Measurements from ENCODE around the gene MRPL53.

Gene MRPL53

GRCh38 chr2:74499267-74499939 is 26.9 kb upstream of the MRPL53 start, which contains the start of gene LBX2:
Gene LBX2 (minus strand): TSS chr2:74499603. CDS start chr2:74499537, 66 bp downstream.
- CTCF ChIA-PET = no interaction called here
- TF ChIP-seq ARNT (IDR thresholded peaks at IDR 0.05) = no peak
- TF ChIP-seq HDGF (IDR thresholded peaks at IDR 0.05; ENCODE audit: borderline replicate concordance) = no peak
- TF ChIP-seq ELF4 (IDR thresholded peaks at IDR 0.05) = no peak
- no peak for TF ChIP-seq BHLHE40 (IDR thresholded peaks at IDR 0.05; ENCODE audit: borderline replicate concordance)
- TF ChIP-seq SP1 (IDR thresholded peaks at IDR 0.05) = no peak
- no peak for TF ChIP-seq CTBP1 (IDR thresholded peaks at IDR 0.05; ENCODE audit: borderline replicate concordance)
- no peak for TF ChIP-seq FOXA1 (IDR thresholded peaks at IDR 0.05)
- no peak for TF ChIP-seq SUZ12 (IDR thresholded peaks at IDR 0.05)

DNA sequence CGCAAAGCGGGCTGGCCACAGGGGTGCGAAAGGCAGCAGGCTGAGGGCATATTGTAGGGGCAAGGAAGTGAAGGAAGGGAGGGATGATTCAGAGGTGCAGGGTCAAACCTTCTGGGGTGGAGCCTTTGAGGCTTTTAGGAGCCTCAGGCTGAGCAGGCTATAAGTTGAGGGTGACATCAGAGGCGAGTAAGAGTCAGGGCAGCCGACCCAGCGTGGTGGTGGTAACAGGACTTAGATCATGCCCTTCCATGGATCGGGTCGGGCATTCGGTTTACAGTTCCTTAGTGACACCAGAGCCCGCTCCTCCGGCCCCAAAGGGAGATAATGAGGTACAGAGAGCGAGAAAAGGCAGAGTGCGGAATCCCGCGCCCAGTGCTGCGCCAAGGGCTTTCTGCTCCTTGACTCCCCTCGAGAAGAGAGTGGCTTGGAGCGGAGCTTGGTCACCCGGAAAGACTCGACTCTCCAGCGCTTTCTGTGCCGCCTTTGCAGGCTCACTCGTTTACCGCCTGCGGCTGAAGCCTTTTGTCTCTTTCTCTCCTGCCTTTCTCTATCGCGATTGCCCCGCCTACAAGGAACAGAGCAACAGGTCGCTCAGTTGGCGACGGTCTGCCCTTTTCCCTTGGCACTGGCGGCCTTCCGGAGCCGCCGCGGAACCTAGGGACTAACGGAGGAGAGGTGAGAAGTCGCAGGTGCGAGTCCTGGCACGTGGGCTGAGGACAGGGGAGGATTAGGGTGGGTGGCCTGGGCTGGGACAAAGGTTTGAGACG is 26.2 kb upstream of the MRPL53 start:
- TF ChIP-seq L3MBTL2 (conservative IDR thresholded peaks at IDR 0.05) = no peak
- no peak for TF ChIP-seq HDGF (IDR thresholded peaks at IDR 0.05; ENCODE audit: borderline replicate concordance)
- no peak for TF ChIP-seq CTBP1 (IDR thresholded peaks at IDR 0.05; ENCODE audit: borderline replicate concordance)
- no peak for TF ChIP-seq BHLHE40 (IDR thresholded peaks at IDR 0.05; ENCODE audit: borderline replicate concordance)
- TF ChIP-seq NFRKB (IDR thresholded peaks at IDR 0.05) = no peak
- TF ChIP-seq ELF4 (IDR thresholded peaks at IDR 0.05) = no peak
- TF ChIP-seq PKNOX1 (IDR thresholded peaks at IDR 0.05) = no peak
- TF ChIP-seq SP1 (IDR thresholded peaks at IDR 0.05) = no peak
- TF ChIP-seq FOXM1 (IDR thresholded peaks at IDR 0.05; ENCODE audit: borderline replicate concordance) = no peak
- TF ChIP-seq ZNF384 (IDR thresholded peaks at IDR 0.05) = no peak
- no peak for TF ChIP-seq LEF1 (IDR thresholded peaks at IDR 0.05; ENCODE audit: borderline replicate concordance)
- TF ChIP-seq ARNT (IDR thresholded peaks at IDR 0.05) = no peak
- no peak for TF ChIP-seq FOXK2 (IDR thresholded peaks at IDR 0.05)
- no peak for TF ChIP-seq SUZ12 (IDR thresholded peaks at IDR 0.05)
- TF ChIP-seq TARDBP (IDR thresholded peaks at IDR 0.05) = no peak
- TF ChIP-seq FOXA1 (IDR thresholded peaks at IDR 0.05) = no peak
- POLR2A ChIA-PET = no interaction called here

More at GRCh38 chr2:74499267-74499939, 26.9 kb upstream of the MRPL53 start, which contains the start of gene LBX2:
- POLR2A ChIA-PET = no interaction called here
- no peak for DNase-seq (ENCODE audit: extremely low spot score)

GRCh38 chr2:74497777-74498499 is 25.5 kb upstream of the MRPL53 start:
- no peak for TF ChIP-seq FOXK2 (IDR thresholded peaks at IDR 0.05)
- no peak for TF ChIP-seq SUZ12 (IDR thresholded peaks at IDR 0.05)
- TF ChIP-seq L3MBTL2 (conservative IDR thresholded peaks at IDR 0.05) = no peak
- TF ChIP-seq LEF1 (IDR thresholded peaks at IDR 0.05; ENCODE audit: borderline replicate concordance) = no peak
- TF ChIP-seq PKNOX1 (IDR thresholded peaks at IDR 0.05) = no peak
- no peak for TF ChIP-seq ELF4 (IDR thresholded peaks at IDR 0.05)
- no peak for TF ChIP-seq ZNF384 (IDR thresholded peaks at IDR 0.05)
- no peak for TF ChIP-seq BHLHE40 (IDR thresholded peaks at IDR 0.05; ENCODE audit: borderline replicate concordance)
- no peak for TF ChIP-seq TARDBP (IDR thresholded peaks at IDR 0.05)
- no peak for TF ChIP-seq CTBP1 (IDR thresholded peaks at IDR 0.05; ENCODE audit: borderline replicate concordance)
- TF ChIP-seq ARNT (IDR thresholded peaks at IDR 0.05) = no peak
- DNase-seq (ENCODE audit: extremely low spot score) = no peak
- ChIA-PET POLR2A (no interaction called here), CTCF (no interaction called here)

More for the DNA sequence above, 26.2 kb upstream of the MRPL53 start:
- DNase-seq (ENCODE audit: extremely low spot score) = no peak
- CTCF ChIA-PET = no interaction called here

- DNase-seq (ENCODE audit: extremely low spot score) = no peak
- POLR2A ChIA-PET = no interaction called here
- CTCF ChIA-PET = no interaction called here
- TF ChIP-seq ZNF384 (IDR thresholded peaks at IDR 0.05) (no peak), CTBP1 (IDR thresholded peaks at IDR 0.05; ENCODE audit: borderline replicate concordance) (no peak), TARDBP (IDR thresholded peaks at IDR 0.05) (no peak)
These were observed 24.7 kb upstream of the MRPL53 start for GRCh38 chr2:74496997-74497776.

DNA sequence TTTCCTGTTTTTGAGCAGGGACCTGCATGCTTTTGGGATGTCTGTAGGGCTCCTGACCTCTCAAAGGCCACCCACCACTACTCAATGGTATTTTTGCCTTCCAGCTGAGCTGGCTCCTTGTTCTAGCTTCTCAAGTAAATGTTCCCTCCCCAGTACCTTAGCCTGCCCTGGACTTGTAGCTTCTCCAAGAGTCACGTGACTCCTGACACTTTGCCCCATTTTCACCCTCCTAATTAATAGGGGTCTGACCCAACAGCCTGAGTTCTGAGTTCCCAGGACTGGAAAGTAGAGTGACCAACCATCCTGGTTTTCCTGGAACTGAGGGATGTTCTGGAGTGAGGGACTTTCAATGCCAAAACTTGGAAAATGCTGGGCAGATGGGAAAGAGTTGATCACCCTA is 23.0 kb upstream of the MRPL53 start:
- ChIA-PET CTCF (no interaction called here), POLR2A (no interaction called here)
- TF ChIP-seq PKNOX1 (IDR thresholded peaks at IDR 0.05) (no peak), FOXA1 (IDR thresholded peaks at IDR 0.05) (no peak), L3MBTL2 (conservative IDR thresholded peaks at IDR 0.05) (no peak), SP1 (IDR thresholded peaks at IDR 0.05) (no peak), TARDBP (IDR thresholded peaks at IDR 0.05) (no peak), CTBP1 (IDR thresholded peaks at IDR 0.05; ENCODE audit: borderline replicate concordance) (no peak)
- no peak for DNase-seq (ENCODE audit: extremely low spot score)
